Peyer's patch (tissue), 4 donors: ENCODE measurements around the gene ZNF385A. TPM values are rescaled to one million over a fixed set of nuclear protein-coding genes. Genes with fewer than 3 reads are reported as not detected.
A peak's percentile ranks its signal among the peaks of the same experiment; 100 is the strongest.

Source experiments
- DNase-seq, 3 donors: peaks; one replicate each; pipeline ENCODE4 v3.0.0-alpha.2; 2017 to 2019
- H3K27ac ChIP-seq, 4 donors: fragments of 200-600 bp; sonication (generic); one replicate each; pipeline ENCODE4 v1.5.1; 2016 to 2019
- H3K27me3 ChIP-seq, 2 donors: fragments of 200-600 bp; sonication (generic); one replicate each; pipeline ENCODE4 v1.5.1; 2019
- H3K36me3 ChIP-seq, 3 donors: fragments of 200-600 bp; sonication (generic); one replicate each; pipeline ENCODE4 v1.5.1; 2016 to 2019
- H3K4me1 ChIP-seq, 4 donors: fragments of 200-600 bp; sonication (generic); one replicate each; pipeline ENCODE4 v1.5.1; 2016 to 2019
- H3K4me3 ChIP-seq, 4 donors: fragments of 200-600 bp; sonication (generic); 1 replicate in 3 of 4; 2 replicates in 1 of 4; pipeline ENCODE4 v1.5.1; 2016 to 2019; ENCODE audit warnings: mild to moderate bottlenecking in 1 of 4
- H3K9me3 ChIP-seq, 4 donors: fragments of 200-600 bp; sonication (generic); one replicate each; pipeline ENCODE4 v1.5.1; 2016 to 2019; ENCODE audit warnings: mild to moderate bottlenecking in 1 of 4
- POLR2A ChIP-seq, 2 donors: fragments of 450-650 bp; IDR thresholded peaks; one replicate each; pipeline ENCODE4 v1.5.1; 2017; ENCODE audit warnings: antibody characterized with exemption in 2 of 2, mild to moderate bottlenecking in 2 of 2, moderate library complexity in 2 of 2
- total RNA-seq, 4 donors: library from RNA; depleted of rRNA; stranded (reverse); fragments of >200 nt; gene quantifications; one replicate each; pipeline ENCODE4 v1.1.0, GENCODE V29; 2016
- TF ChIP-seq, protein P1 (sequence below), 6 experiments: fragments of 450-650 bp in 4 of 6; fragments of 200-600 bp in 2 of 6; sonication (generic) in 1 of 6; IDR thresholded peaks; one replicate each; pipeline ENCODE4 v1.5.1; 2017 to 2019; ENCODE audit warnings: antibody characterized with exemption in 6 of 6, mild to moderate bottlenecking in 3 of 6, moderate library complexity in 1 of 6

ZNF385A gene
- total RNA-seq, 4 donors from 2014 or later = 7.3 to 28.1 (median 9.7) TPM

- Histone ChIP-seq H3K4me1 (peaks cover 0 to 40% (median 0%) of the 10 kb centered on the region in 4 donors), H3K9me3 (no peaks in the 10 kb centered on the region)
- no peak for DNase-seq
Observed at GRCh38 chr12:54337280-54337842, 47.2 kb downstream of the ZNF385A start.

GRCh38 chr12:54333420-54334034, 51.0 kb downstream of the ZNF385A start:
- H3K4me1 ChIP-seq = peaks cover 0 to 55% (median 0%) of the 10 kb centered on the region in 4 donors
- peaks cover 0 to 5% (median 0%) of the 10 kb centered on the region in 3 donors for H3K36me3 ChIP-seq
- H3K9me3 ChIP-seq = no peaks in the 10 kb centered on the region
- H3K4me3 ChIP-seq = no peak overlapping the region
- no peak overlapping the region for H3K27ac ChIP-seq
- TF ChIP-seq, protein P1, sequence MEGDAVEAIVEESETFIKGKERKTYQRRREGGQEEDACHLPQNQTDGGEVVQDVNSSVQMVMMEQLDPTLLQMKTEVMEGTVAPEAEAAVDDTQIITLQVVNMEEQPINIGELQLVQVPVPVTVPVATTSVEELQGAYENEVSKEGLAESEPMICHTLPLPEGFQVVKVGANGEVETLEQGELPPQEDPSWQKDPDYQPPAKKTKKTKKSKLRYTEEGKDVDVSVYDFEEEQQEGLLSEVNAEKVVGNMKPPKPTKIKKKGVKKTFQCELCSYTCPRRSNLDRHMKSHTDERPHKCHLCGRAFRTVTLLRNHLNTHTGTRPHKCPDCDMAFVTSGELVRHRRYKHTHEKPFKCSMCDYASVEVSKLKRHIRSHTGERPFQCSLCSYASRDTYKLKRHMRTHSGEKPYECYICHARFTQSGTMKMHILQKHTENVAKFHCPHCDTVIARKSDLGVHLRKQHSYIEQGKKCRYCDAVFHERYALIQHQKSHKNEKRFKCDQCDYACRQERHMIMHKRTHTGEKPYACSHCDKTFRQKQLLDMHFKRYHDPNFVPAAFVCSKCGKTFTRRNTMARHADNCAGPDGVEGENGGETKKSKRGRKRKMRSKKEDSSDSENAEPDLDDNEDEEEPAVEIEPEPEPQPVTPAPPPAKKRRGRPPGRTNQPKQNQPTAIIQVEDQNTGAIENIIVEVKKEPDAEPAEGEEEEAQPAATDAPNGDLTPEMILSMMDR (IDR thresholded peaks at IDR 0.05) = no peak
- TF ChIP-seq POLR2A (IDR thresholded peaks at IDR 0.05) = no peak
- H3K27me3 ChIP-seq = no peaks in the 10 kb centered on the region
- no peak for DNase-seq

More at GRCh38 chr12:54337280-54337842, 47.2 kb downstream of the ZNF385A start:
- Histone ChIP-seq H3K27me3 (no peaks in the 10 kb centered on the region), H3K36me3 (peaks cover 0 to 11% (median 0%) of the 10 kb centered on the region in 3 donors), H3K4me3 (no peak overlapping the region), H3K27ac (peak overlapping the region in 1 of 4 donors; percentile 11)
- TF ChIP-seq POLR2A (IDR thresholded peaks at IDR 0.05) = no peak
- TF ChIP-seq, protein P1 (IDR thresholded peaks at IDR 0.05) = no peak

DNA sequence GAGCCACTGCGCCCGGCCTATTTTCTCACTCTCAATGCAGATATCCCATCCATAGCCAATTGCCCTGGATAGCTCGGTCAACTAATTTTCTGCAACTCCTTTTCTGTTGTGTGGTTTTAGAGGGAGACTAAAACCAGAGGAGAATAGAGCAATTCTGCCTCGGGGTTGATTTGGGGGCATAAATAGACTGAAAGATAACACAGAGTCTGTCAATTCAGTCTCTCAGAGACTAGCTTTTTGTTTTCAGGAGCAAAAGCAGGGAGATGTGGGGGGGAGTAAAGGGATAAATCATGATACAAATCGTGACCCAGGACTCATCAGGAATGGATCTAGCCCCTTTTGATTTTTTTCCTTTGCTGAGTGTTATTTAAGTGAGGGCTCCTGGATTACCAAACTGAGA, 53.1 kb downstream of the ZNF385A start:
- no peaks in the 10 kb centered on the region for H3K27me3 ChIP-seq
- peaks cover 0 to 56% (median under 1%) of the 10 kb centered on the region in 4 donors for H3K4me1 ChIP-seq
- H3K4me3 ChIP-seq = no peak overlapping the region
- DNase-seq = no peak
- H3K27ac ChIP-seq = no peak overlapping the region
- TF ChIP-seq, protein P1 (IDR thresholded peaks at IDR 0.05) = no peak
- no peaks in the 10 kb centered on the region for H3K9me3 ChIP-seq
- peaks cover 0 to 5% (median 0%) of the 10 kb centered on the region in 3 donors for H3K36me3 ChIP-seq

GRCh38 chr12:54330442-54330841, 54.1 kb downstream of the ZNF385A start:
- H3K4me1 ChIP-seq = peaks cover 0 to 61% (median 7%) of the 10 kb centered on the region in 4 donors
- H3K9me3 ChIP-seq = no peaks in the 10 kb centered on the region
- DNase-seq = no peak
- no peak overlapping the region for H3K4me3 ChIP-seq
- no peak overlapping the region for H3K27ac ChIP-seq
- TF ChIP-seq POLR2A (IDR thresholded peaks at IDR 0.05) = no peak
- TF ChIP-seq, protein P1 (IDR thresholded peaks at IDR 0.05) = no peak
- peaks cover 0 to 5% (median 0%) of the 10 kb centered on the region in 3 donors for H3K36me3 ChIP-seq
- no peaks in the 10 kb centered on the region for H3K27me3 ChIP-seq

DNA sequence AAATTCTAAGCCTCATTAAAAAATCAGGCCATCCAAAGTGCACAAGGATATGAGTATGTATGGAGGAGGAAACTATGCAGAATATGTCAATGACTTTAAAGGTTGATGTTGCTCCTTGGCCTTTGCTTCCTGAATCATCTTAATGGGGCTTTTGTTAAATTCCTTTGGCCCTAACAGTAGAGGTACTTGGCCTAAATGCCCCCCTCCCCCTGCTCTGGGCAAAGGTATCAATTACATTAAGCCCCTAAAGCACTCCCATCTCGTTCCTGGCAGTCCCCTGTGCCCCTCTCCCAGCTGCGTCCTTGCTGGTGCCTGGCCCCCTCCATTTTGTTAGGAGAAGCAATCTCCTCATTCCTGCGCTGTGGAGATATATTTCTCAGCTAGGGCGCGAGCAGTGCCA, 54.8 kb downstream of the ZNF385A start:
- Histone ChIP-seq H3K27ac (no peak overlapping the region), H3K36me3 (peaks cover 0 to 5% (median 0%) of the 10 kb centered on the region in 3 donors), H3K4me1 (peaks cover 0 to 60% (median 7%) of the 10 kb centered on the region in 4 donors), H3K9me3 (no peaks in the 10 kb centered on the region), H3K27me3 (no peaks in the 10 kb centered on the region), H3K4me3 (no peak overlapping the region)
- no peak for DNase-seq
- TF ChIP-seq POLR2A (IDR thresholded peaks at IDR 0.05) = no peak
- TF ChIP-seq, protein P1 (IDR thresholded peaks at IDR 0.05) = no peak
